ENCODE measurements around the gene MRPL58. TPM values are rescaled to one million over a fixed set of nuclear protein-coding genes. Genes with fewer than 3 reads are reported as not detected.
"Not testable (repeated sequence)": the region's sequence is repeated elsewhere in the genome, so short reads cannot be mapped to it uniquely, and the experiment has no call there.

The MRPL58 gene
- total and polyA plus RNA-seq, 10 of the 15 experiments (the other 5 are each of a cell fraction or from before 2014, with no cell fraction given): 23.0 to 64.3 (median 51.9) TPM

DNA sequence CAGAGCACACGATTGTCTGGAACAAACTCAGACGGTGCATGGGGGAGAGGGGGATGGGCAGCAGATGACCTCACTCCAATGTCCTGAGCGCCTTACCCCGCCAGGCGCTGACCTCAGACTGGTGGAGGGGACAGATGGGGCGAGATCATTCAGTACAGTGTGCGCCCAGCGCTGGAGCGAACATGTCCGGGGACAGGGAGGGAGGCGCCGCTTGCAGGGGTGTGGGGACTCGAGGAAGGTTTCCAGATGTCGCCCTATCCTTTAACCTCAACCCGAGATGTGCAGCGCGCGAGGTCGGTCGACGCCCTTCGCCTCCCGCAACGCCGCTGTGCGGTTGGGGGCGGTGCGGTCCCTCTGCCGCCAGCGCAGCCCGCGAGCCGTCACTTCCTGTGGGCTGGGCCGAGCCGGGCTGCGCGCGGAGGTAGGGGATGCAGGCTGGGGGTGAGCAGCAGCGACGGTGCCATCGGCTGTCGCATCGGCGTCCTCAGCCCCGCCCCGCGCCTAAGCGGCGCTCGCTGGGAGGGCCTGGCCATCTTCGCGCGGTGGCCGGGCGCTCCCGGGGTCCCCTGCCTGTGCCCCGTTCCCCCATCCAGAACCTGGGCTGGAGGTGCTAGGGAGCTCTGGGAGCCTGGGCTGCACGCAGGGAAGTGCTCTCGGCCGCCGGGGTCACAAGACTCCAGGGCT, 30.3 kb upstream of the MRPL58 start (continued):
- TF ChIP-seq, protein P1, sequence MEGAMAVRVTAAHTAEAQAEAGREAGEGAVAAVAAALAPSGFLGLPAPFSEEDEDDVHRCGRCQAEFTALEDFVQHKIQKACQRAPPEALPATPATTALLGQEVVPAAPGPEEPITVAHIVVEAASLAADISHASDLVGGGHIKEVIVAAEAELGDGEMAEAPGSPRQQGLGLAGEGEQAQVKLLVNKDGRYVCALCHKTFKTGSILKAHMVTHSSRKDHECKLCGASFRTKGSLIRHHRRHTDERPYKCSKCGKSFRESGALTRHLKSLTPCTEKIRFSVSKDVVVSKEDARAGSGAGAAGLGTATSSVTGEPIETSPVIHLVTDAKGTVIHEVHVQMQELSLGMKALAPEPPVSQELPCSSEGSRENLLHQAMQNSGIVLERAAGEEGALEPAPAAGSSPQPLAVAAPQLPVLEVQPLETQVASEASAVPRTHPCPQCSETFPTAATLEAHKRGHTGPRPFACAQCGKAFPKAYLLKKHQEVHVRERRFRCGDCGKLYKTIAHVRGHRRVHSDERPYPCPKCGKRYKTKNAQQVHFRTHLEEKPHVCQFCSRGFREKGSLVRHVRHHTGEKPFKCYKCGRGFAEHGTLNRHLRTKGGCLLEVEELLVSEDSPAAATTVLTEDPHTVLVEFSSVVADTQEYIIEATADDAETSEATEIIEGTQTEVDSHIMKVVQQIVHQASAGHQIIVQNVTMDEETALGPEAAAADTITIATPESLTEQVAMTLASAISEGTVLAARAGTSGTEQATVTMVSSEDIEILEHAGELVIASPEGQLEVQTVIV (IDR thresholded peaks at IDR 0.05; ENCODE audit: borderline replicate concordance, partially characterized antibody): no peak
- TF ChIP-seq, protein P2, sequence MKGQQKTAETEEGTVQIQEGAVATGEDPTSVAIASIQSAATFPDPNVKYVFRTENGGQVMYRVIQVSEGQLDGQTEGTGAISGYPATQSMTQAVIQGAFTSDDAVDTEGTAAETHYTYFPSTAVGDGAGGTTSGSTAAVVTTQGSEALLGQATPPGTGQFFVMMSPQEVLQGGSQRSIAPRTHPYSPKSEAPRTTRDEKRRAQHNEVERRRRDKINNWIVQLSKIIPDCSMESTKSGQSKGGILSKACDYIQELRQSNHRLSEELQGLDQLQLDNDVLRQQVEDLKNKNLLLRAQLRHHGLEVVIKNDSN (IDR thresholded peaks at IDR 0.05; ENCODE audit: borderline replicate concordance, extremely low read length, insufficient read depth, low read depth, low read length): no peak
- TF ChIP-seq IKZF1 (conservative IDR thresholded peaks at IDR 0.05): peak; percentile 68
- TF ChIP-seq MTA2 (IDR thresholded peaks at IDR 0.05; ENCODE audit: low read depth): 0 out of 2 replicates have a peak, but pooled peaks have one; percentile 14
- no peak for TF ChIP-seq MXI1 (IDR thresholded peaks at IDR 0.05; ENCODE audit: low read depth, low read length)
- peak; percentile 46; the same call in 1 of the 2 replicates for TF ChIP-seq CREB1 (IDR thresholded peaks at IDR 0.05; ENCODE audit: low read depth)
- no peak for TF ChIP-seq NFYA (IDR thresholded peaks at IDR 0.05; ENCODE audit: borderline replicate concordance, low read depth, low read length)
- no peak for TF ChIP-seq SMAD5 (IDR thresholded peaks at IDR 0.05; ENCODE audit: low read depth)
- TF ChIP-seq RUNX3 (IDR thresholded peaks at IDR 0.05; ENCODE audit: low read length): peak; percentile 32
- TF ChIP-seq, protein P3, sequence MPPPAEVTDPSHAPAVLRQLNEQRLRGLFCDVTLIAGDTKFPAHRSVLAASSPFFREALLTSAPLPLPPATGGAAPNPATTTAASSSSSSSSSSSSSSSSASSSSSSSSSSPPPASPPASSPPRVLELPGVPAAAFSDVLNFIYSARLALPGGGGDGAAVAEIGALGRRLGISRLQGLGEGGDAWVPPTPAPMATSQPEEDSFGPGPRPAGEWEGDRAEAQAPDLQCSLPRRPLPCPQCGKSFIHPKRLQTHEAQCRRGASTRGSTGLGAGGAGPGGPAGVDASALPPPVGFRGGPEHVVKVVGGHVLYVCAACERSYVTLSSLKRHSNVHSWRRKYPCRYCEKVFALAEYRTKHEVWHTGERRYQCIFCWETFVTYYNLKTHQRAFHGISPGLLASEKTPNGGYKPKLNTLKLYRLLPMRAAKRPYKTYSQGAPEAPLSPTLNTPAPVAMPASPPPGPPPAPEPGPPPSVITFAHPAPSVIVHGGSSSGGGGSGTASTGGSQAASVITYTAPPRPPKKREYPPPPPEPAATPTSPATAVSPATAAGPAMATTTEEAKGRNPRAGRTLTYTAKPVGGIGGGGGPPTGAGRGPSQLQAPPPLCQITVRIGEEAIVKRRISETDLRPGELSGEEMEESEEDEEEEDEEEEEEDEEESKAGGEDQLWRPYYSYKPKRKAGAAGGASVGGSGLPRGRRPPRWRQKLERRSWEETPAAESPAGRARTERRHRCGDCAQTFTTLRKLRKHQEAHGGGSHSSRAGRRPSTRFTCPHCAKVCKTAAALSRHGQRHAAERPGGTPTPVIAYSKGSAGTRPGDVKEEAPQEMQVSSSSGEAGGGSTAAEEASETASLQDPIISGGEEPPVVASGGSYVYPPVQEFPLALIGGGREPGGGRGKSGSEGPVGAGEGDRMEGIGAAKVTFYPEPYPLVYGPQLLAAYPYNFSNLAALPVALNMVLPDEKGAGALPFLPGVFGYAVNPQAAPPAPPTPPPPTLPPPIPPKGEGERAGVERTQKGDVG (CRISPR knock-in tag; IDR thresholded peaks at IDR 0.05): no peak

DNA sequence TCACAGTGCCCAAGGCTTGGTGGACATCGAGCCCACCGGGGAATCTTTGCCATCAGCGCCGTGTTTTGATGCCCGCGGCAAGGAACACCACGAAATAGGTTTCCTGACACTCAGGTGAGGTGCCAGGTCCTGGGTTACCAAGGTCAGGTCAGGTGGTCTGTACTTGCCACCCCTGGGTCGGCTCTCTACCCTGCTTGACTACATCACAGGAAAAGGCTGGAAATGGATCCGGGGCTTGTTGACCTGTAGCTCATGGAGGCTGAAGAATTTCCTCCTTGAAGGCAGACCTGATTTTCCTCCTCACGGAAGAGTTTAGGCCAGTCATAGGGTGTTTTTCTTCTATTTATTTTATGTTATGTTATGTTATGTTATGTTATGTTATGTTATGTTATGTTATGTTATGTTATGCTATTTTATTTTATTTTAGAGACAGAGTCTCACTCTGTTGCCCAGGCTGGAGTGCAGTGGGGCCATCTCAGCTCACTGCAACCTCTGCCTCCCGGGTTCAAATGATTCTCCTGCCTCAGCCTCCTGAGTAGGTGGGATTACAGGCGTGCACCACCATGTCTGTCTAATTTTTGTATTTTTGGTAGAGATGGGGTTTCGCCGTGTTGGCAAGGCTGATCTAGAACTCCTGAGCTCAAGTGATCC, 29.7 kb upstream of the MRPL58 start:
- Histone ChIP-seq H2AFZ (ENCODE audit: control insufficient read depth, low read depth, low read length) (peak overlapping the region; percentile 92), H3K4me3 (peak overlapping the region; percentile 57; the same call in 1 of the 2 replicates), H3K4me1 (ENCODE audit: control insufficient read depth, insufficient read depth, low read length) (peaks cover 10% of the 10 kb centered on the region), H3K4me2 (ENCODE audit: control insufficient read depth, insufficient read depth) (peak overlapping the region; percentile 99)
- ATAC-seq; DNase-seq (ENCODE audit: low read depth, low spot score); H3K9me3 ChIP-seq (replicated peaks; ENCODE audit: control insufficient read depth, insufficient read depth, low read length); BruUV-seq (replicated peaks); FAIRE-seq; H3K36me3 ChIP-seq (ENCODE audit: control insufficient read depth in 2 of 2, insufficient read depth in 2 of 2, low read length in 1 of 2); H3K79me2 ChIP-seq (ENCODE audit: control insufficient read depth, insufficient read depth, low read length); H4K20me1 ChIP-seq (ENCODE audit: control insufficient read depth, insufficient read depth); H3K9ac ChIP-seq (ENCODE audit: control insufficient read depth, insufficient read depth, low read length); RAD21 ChIA-PET (ENCODE audit: unreplicated experiment); H3K27ac ChIP-seq (ENCODE audit: control insufficient read depth, insufficient read depth); intact Hi-C loops (cut with micrococcal nuclease; ENCODE audit: unreplicated experiment); H3K27me3 ChIP-seq (replicated peaks in 1 of 2; ENCODE audit: control insufficient read depth in 2 of 2, insufficient read depth in 2 of 2, low read length in 1 of 2); in situ Hi-C loops (cut with MboI): not testable (repeated sequence)
- SMC1A ChIA-PET (ENCODE audit: uncharacterized antibody, unreplicated experiment): interaction anchor here (0.6 to 1.8 kb wide), 3 partner anchors 9 to 41 kb away, joined by 3 to 5 read pairs (median 3); no protein-coding TSS in a partner anchor
- CTCF ChIA-PET: interaction anchor here (0.7 to 1.7 kb wide), 3 partner anchors 21 to 30 kb away, joined by 3 to 9 read pairs (median 5); no protein-coding TSS in a partner anchor
- WGBS (ENCODE audit: insufficient coverage, insufficient replicate concordance, low lambda C conversion rate, missing lambda C conversion rate): 31% methylated on average over 14 of the region's 14 CpGs
- POLR2A ChIA-PET: interaction anchor here (0.6 to 1.3 kb wide), 3 partner anchors 11 to 30 kb away, joined by 3 to 5 read pairs (median 4); partner anchors contain the start of genes HID1 and MRPL58

All from GM12878 (cell line).